NCI-H1048 (cell line): ENCODE measurements around the gene C4orf50.

Experiments used
- DNase-seq: peaks from one replicate; lab custom pipeline; 2025; lab: John Stamatoyannopoulos, UW

The C4orf50 gene

DNA sequence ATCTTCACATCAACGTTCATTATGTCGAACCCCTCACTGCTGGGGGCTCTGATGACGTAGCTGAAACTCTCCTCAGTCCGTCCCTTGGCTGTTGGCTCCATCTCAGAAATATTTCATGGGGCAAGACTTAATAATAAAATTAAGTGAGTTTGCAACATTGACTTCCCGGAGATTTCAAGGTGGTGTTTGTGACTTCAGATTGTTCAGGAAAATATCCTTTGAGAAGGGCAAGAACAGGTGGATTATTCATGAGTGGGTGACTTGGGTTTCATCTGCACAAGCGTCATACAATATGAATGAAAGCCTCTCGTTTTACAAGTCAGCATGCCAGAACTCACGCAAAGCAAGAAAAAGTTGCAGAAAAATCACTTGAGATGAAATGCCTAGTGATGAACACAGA, at the start of gene C4orf50:
TSS of gene C4orf50 (minus strand) at position 101 of the 400 bp plus-strand sequence.
- no peak for DNase-seq

DNA sequence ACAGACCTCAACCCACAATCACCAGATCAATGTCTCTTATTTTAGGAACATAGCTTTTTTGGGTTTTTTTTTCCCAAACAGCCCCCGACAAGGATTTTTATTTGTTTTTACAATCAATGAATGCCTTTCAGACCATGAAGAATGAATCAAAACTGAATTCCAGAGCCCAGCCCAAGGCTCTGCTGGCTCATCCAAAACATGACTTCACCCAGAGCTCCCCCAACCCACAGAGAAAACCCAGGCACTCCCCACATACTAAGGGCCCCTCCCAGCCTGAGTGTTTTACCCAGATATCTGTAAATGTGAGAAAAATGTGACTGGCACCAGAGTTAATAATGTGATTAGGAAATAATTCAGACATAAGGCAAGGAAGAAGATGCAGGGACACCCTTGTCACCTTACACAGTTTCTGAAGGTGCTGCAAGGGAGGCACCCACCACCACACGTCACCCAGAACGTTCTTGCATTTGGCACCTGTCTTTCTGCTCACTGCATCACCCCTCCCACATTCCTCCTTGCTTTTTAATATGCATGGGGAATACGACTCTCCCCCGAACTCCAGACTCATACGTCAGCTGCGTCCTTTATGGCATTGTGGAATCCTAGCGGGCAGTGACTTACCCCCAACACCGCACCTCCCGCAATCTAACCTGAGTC, 47.8 kb upstream of the C4orf50 start:
- no peak for DNase-seq

DNA sequence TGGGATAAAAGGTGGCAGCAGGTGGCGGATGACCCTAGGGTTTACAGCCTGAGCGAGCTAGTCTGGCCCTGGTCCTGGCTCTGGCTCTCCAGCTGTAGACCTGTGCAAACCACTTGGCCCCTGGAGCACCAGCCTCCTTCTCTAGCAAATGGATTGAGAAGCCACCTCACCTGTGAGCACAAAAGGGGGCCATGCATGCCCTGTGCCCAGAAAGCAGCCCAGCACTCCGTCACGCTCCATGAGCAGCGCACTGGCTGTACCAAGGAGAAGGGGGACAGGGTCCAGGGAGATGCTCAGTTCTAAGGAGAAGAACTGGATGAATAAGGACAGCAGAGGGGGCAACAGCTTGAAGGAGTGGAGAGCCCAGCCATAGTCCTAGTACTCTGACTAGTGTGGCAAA, 46.9 kb upstream of the C4orf50 start:
- DNase-seq, result no peak

DNA sequence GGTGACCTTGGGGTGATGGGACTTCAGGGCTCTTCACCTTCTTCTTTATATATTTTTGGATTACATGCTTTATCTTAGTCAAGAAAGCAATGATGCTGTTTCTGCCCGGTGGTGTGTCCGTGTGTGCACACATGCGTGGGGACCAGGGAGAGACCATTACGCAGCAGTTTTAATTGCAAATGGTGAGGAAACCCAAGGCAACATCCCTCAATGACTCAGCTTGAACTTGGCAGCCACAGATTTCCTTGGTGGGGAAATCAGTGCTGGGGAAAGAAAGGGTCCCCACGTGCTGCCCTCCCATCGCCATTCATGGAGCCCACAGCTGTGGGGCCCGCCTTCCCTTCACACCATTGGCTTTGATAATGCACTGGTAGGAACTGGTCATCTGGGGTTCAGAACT, 46.2 kb upstream of the C4orf50 start:
- no peak for DNase-seq

DNA sequence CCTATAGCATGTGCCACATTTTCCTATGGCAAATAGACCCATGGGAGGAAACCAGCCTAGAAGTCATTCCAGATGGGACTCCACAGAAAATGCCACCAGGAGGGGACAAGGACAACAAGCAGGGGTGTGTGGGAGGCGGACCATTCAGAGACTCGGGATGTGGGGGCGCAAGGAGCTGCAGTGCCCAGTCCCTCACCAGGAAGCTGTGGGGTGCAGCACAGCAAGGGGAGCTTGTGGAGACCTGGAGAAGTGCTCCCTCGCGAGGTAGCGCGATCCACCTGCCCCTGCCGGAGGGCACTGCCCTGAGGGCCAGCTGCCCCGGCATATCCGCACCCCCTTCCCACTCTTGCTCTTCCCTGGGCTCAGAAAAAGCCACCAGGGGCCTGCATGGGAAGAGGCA, 45.5 kb upstream of the C4orf50 start:
- DNase-seq, result no peak

DNA sequence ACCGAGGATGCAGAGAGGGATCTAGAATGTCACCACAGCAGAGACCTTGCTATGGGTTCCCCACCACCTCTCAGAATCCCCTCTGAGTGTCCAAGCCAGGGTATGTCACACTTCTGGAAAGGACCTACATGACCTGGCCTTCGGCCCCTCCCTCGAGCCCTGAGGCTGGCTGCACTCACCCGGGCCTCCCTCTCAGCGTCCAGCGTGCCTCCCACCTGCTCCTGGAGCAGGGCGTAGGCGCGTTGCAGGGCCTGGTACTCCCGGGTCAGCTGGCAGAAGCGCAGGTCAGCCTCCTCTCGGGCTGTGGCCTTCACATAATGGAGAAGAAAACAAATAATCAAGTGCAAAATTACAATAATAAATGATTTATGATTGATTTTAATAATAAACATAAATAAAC, 43.9 kb upstream of the C4orf50 start:
- DNase-seq, result no peak

DNA sequence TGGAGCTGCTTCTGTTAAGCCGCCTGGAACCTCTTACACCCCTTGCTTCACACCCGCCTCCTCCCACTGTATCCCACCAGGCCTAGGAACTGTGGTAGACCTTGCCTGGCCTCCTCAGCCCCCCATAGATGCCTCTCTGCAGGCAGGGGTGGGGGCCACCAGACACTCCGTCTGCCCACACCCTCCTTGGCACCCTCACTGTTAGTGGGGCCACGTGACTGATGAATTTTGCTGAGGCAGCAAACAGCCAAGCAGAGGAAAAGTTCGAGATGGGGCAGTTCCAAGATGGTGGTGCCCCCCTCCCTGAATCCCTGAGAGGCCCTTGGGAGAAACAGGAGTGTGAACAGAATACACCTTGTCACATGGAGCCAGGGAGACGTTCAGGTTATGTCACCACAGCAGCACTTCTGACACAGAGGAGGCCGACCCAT, 41.2 kb upstream of the C4orf50 start:
- DNase-seq, result no peak

DNA sequence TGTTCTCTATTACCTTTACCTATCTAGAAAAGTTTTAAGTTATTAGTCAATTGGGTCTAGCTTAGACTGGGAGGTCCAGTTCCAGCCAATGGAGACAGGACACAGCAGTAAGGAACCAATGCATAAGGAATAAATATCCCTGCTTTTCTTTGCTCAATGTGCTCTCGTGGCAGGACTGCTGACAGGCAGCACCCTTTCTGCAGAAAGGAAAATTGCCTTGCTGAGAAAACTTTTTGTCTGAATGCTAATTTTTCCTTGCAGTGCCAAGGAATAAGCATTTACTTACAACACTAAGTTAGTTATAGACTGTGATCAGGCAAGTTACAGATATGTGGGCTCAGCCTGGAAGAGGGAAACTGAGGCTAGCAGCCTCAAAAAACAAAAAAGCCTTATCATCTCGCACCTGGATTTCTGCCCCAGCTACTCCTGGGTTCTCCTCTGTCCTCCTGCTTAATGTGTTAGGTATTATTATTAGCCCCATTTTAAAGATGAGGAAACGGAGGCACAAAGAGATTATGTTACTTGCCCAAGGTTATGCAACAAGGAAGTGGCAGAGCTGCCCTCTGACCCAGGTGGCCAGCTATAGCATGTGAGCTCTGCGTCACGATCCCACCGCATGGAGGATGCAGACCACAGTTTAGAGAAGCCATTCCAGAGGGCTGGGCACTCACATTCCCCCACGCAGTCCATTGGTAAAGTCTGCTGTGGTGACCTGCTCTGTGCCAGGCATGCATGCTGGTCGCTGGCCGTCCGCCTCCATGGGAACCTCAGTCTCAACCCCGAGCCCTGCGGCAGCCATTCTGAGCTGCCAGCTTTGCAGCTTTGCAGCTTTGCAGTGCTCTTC, 40.5 kb upstream of the C4orf50 start:
- DNase-seq, result no peak

DNA sequence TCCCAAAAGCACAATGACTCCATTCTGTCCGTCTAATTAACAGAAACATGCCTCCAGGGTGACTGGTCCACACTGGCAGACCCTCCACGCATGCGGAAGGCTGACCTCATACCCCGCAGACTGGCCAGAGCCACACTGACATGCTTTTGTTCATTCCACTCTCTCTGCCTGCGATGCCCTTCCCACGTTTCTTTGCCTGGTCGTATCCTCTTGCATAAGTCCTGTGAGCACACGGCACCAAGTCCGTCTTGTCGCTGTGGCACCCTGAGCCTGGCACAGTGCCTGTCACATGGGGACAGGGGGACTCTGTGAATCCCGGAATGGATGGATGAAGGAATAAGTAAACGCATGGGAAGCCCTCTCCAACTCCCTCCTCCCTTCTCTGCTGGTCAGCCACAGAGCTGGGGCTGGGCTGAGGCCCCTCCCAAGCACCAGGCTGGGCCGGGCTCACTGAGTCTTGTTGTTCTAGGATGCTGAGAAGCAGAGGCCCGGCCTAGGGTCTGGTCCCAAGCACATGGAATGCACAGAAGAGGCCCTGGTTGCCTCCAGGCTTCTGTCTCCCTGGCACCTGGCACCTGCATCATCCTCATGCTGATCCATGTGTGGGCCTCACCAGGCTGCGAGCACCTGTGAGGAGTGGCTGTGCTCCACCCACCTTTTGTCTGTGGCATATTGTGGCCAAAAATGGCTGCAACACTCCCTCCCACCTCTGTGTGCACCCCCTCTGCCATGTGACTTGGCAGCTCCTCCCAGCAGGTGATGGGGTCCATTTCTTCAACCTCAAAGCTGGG, 38.9 kb upstream of the C4orf50 start:
- DNase-seq, result no peak

DNA sequence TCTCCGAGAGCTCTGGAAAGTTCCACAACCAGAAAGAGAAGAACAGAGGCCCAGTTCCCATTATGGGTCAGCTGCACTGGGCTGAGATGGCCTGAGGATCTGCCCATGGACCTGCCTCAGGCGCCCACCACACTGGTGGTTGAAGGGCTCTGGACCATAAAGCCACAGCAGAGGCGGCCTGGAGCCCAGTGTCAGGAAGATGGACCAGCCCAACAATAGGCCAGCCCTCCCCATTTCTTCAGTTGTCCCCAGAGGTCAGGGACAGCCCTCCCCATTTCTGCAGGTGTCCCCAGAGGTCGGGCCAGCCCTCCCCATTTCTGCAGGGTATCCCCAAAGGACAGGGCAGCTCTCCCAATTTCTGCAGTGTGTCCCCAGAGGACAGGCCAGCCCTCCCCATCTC, 37.2 kb upstream of the C4orf50 start:
- DNase-seq, result no peak

DNA sequence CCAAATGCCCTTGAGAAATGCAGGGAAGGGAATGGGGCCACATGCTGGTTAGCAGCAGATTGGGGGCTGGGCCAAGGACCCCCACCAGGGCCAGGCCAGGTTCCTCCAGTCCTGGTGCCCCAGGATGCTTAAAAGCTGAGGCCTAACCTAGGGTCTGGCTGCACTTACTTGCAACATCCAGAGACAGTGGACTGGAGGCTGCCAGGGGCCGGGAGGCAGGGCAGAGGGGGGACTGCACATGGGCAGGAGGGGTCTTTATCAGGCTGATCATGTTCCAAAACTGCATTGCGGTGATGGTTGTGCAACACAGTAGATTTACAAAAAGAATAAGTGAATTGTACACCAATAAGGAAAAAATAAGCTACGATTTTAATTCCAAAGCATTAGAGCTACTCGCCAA, 36.8 kb upstream of the C4orf50 start:
- no peak for DNase-seq

DNA sequence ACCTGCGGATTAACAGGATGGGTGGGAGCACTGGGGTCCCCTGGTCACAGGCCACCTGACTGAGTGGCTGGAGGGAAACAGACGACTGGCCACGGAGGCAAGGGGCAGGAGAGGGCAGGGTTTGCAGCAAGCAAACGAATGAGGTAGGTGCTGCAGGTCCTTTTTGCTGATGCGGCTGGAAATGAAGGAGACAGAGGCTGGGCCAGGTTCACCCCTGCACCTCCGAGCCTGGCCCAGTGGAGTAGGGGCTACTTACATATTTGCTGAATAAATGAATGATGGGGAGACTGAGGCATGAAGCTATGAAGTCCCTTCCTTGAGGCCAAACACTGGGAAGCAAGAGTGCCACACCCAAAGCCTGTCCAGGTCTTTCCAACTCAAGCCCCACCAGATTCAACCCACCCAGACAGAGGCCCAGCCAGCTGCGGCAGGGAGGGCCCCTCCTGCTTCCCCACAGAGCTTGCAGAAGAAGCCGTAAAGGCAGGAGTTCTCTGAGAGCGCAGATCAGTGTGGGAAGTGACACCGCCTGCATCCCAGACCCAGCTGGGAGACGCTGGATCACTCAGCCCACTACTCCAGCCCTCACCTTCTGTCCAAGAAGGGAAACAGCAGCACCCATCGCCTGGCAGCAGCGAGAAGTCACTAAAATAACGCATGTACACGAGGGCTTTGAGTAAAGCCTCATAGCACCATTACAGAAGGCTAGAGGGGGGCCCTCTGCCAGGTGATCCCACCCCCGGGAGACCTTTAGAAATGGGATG, 36.1 kb upstream of the C4orf50 start:
- DNase-seq, result no peak

DNA sequence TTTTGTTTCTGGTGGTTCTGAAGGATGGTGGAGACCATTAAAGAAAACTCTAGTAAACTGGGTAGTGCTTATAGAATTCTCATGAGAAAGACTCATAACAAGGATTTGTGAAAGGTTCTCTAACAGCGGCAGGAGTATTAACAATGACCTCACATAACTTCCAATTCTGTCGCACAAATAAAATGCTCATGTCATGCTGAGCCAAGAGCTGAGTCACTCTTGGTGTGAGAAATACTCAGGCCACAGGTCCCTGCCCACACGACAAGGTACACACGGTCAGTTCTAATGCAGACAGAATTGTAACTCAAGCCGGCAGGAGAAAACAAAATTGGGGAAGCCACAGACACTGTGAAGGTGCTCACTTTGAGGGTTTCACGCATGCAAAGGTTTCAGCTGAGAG, 34.4 kb upstream of the C4orf50 start:
- no peak for DNase-seq

DNA sequence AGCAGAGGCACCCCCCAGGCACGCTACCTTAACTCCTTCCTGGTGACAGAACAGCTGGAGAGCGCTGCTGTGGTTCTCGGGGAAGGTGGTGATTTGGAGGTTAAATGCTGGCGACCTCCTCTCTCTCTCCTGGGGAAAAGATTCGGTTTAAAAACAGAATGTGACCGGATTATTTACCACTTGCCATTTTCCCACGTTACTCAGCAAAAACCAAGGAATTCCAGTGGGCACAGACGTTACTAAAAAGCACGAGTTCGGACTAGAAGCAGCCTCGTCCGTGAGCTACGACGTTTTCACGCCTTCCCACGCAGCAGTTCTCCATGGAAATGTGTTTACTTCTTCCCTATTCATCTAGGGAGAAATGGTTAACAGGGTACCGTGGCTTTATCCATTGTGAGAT, 32.3 kb upstream of the C4orf50 start:
- no peak for DNase-seq

DNA sequence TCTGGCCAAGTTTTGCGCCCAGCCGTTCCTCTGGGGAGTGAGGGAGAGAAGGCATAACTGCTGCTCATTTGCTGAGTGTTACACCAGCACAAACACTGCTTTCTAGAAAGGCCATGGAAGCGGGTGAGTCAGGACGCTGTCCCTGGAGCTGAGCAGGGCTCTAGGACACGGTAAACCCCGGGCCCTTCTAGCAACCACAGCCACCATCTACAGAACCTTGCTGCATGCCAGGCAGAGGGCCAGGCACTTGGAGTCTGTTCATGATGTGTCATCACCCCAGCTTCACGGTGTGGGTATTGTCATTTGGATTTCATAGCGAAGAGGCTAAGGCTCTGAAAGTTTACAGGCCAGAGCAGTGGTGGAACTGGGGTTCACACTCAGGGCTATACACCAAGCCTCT, 31.8 kb upstream of the C4orf50 start:
- no peak for DNase-seq

DNA sequence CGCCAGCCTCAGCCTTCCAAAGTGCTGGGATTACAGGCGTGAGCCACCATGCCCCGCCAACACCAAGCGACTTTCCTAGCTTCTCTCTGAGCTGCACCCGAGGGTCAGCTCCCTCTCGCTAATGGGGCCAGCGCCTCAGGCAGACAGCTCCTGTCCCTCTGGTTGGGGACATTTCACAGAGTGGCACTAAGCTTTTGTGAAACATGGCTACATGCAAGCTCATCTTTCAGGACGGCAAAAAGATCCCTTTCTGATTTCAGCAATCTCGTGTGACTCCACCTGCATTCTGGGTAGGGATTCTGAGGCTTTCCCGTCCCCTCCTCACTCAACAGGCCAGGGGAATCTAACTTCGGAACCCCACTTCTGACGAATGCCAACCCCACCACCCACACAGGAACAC, 31.0 kb upstream of the C4orf50 start:
- no peak for DNase-seq

DNA sequence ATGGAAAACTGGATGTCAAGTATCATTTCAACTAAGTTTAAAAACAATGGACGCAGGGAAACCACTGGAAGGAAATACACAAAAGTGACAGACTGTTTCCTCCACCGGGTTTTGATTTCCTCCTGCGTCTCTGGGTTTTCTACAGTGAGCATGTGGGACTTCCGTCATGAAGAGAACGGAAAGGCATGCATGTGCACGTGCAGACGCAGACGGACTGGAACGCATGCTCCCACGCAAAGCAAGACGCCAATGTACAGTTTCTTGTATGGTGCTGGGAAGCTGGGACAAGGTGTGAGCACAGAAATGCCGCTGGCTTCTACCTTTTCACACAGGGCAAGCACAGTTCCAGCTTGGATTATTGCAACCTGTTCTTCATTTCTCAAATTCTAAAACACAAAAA, 30.3 kb upstream of the C4orf50 start:
- DNase-seq, result no peak

DNA sequence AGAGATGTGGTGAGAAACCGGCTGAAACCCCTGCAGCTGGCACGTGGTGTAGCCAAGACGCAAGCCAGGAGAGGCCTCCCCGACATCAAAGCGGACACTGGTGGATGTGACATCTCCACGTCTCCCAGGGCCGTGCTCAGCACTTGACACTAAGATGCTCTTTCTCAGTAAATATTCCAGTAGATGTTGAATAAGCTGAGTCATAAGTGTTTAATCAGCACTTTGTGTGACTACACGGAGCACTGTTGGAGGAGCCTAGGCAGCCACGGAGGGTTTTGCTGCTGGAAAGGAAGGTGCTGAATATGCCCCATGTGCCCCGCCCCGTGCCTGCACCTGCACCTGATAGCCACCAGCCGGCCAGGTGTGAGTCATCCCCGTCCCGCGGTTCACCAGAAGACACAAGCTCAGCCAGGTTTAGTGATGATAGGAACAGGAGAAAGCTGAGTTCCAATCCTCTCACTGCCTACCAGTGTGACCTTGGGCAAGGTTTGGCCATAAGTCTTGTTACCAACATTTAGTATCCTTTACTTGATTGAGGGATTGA, 29.0 kb upstream of the C4orf50 start:
- no peak for DNase-seq

DNA sequence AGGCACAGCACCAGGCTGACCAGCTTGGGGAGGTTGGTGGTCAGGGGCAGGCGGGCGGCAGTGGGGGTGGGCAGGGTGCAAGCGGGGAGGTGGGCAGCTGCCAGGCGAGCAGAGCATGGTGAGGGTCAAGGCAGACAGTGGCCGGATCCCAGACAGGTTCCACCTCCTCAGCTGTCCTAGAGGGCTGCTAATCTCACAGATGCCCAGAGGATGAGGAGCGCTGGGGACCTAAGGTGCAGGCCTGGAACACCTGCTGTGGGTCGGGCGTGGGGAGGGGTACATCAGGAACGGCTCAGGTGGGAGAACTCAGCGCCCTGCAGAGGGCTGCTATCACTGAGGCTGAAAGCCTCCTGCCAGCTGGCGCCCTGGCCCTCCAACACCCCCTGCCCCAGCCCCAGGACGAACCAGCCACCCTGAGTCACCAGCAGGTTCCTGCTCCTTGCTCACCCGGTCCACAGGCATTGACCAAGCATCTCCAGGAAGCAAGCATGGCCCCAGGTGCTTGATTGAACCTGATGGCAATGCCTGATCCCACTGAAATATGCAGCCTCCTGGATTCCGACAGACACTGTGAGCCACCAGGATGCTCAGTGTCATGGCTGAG, 28.4 kb upstream of the C4orf50 start:
- DNase-seq, result no peak

DNA sequence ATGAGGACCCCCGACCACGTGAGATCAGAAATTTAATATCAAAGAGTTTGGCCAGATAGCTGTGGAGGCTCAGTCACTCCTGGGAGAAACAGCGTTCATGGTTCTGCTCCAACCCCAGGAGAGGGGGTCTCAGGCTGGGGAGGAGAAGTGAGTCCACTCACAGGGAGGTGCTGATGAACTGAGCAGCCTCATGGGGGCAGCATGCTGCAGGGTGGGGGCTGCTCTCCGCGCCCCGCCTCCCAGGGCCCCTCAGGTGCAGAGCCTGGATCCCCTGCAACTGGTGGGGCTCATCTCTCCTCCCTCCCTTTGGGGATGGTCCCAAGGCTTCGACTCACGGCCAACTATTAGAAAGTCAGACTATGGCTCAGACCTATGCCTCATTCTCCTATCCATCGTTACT, 26.6 kb upstream of the C4orf50 start:
- DNase-seq, result no peak

DNA sequence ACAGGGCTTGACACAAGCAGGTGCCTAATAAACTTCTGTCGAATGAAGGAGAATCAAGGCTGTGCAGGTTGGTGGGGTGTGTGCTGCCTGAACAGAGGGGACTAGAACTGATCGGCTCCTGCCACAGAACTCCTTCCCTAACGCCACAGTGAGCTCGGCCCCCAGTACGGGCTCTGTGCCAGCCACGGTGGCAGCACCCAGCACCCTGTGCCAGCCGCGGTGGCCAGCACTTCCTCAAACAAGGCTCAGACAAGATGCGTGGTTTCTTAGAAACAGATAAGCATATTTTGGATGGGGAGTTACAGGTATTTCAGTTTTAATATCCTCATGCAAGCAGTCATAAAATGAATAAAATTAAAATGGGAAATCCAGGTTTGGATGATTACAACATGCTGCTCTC, 26.0 kb upstream of the C4orf50 start:
- DNase-seq, result no peak
